Measurements from ENCODE around the gene NIPAL3.
A peak's percentile ranks its signal among the peaks of the same experiment; 100 is the strongest.

GRCh38 chr1:24385160-24385940, 30.3 kb upstream of the NIPAL3 start:
- peak in 5 of 6 experiments; percentile 42 to 91 (median 72) for TF ChIP-seq CTCF (IDR thresholded peaks at IDR 0.05)
- no peak for TF ChIP-seq POLR2A (IDR thresholded peaks at IDR 0.05)
